NCI-H146 (cell line): Measurements from ENCODE around the gene CBX7.

Experiments used
- DNase-seq: peaks from one replicate; lab custom pipeline; 2025; lab: John Stamatoyannopoulos, UW

CBX7 gene

DNA sequence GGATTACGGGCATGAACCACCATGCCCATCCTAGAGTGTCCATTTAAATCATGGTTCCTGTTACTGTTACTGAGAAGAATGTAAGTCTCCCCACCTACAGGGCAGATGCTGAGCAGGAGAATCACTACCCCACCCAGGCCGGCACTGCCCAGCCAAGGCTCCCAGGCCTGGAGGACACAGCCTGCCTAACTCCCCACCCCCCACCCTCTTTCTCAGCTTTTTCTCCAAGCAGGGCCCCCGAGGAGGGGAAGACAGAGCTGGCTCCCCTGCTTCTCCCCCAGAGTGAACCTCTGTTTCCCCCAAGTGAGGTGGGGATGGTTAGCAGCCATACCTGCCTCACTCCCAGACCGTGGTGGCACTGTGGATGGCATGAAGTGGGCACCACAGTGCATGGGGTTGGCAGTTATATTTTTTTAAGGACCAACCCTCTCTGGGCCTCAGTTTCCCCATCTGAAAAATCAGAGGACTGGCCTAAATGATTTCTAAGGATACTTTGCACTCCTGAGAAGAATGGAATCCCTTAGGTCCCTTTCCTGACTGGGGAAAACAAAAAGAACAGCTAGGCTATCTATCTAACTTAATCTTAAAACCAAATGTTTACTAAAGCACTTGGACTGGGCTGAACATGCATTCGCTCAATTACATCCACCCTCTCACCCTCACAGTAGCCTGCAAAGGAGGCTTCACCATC lies 5.0 kb downstream of the CBX7 start:
- DNase-seq, result no peak

DNA sequence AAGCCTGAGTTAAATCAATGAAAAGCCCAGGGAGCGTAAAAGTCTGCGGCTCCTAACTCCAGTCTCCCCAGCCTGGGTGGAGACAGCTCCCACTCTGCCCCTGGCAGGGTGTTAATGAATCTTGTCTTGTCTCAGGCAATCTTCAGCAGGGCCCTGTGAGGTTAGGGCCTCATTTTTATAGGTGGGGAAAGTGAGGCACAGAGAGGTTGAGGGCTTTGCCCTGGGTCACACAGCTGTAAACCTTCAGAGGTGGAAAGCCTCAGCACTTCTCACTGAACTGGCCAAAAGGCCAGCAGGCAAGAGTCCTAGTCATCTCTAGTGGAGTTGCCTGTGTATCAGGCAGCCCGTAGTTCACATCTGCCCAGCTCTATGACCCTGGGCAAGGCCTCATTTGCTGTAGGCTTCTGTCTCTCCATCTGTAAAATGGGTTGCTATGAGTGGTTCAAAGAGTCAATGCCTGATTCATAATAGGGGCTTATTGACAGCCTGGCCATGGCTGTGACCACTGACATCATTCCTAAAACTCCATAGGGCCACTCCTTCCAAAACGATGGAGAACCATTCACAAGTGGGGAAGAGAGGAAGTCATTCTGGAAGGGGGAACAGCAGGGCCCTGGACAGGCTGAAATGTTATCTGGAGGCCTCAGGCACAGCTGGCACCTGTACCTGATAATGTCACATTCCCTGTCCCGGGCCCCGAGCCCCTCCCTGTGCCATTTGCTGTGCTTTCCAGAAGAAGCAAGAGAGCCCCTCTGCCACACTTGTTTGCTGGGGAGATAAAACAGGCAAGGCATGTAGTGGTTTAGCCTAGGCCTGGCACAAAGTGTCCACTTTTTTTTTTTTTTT lies 6.0 kb downstream of the CBX7 start:
- DNase-seq, result no peak

DNA sequence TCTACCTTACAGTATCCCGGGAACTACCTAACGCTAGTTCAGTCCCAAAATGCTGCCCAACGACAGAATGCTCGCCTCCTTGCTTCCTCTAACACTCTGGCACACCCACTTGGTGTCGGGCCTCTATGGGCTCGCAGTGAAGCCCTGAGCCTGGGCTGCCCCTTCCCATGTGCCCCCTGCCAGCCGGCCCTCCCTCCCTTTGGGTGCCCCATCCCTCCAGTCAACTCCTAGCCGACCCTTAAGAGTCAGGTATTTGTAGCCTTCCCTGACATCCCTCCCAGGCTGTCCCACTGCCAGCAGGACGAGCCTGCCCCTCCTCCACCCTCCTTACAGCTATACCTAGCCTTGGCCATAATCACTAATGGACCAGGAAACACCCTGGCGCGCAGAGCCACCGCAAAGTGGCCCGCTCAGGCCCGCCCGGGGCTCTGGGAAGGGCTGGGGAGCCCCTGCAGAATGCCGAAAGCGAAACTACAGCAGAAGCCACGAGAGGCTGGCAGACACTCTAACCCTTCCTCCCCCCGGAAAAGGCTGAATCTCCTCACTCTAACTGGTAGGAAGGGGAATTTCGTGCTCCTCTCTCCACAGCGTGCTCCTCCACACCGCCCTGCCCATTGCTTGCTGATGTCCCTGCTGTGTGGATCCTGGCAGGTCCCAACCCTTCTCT lies 8.2 kb downstream of the CBX7 start:
- DNase-seq, result peak; percentile 23

DNA sequence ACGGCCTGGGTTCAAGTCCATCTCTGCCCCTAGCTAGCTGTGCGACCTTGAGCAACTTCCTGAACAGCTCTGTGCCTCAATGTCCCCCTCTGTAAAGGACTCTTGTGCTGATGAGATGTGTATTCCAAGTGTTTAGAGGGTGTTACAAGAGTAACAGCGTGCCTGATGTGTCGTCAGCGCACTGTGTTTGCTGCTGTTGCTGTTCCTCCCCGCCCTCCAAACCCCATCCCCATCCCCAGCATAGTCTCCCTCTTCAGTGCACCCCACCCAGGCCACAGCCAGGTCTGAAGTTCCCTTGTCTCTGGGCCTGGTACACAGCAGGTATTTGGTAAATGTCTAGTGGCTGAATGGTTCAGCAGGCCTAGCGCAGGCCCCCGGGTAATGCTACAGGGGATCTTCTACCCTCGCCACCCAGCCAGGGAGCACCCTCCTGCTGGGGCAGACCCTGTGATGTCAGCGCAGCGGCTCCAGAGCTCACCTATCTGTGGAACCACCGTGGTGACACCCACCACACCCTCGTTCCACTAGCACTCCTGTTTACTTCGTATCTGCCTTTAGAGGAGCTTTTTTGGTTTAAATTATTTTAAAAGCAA lies 10.3 kb downstream of the CBX7 start:
- DNase-seq, result no peak

DNA sequence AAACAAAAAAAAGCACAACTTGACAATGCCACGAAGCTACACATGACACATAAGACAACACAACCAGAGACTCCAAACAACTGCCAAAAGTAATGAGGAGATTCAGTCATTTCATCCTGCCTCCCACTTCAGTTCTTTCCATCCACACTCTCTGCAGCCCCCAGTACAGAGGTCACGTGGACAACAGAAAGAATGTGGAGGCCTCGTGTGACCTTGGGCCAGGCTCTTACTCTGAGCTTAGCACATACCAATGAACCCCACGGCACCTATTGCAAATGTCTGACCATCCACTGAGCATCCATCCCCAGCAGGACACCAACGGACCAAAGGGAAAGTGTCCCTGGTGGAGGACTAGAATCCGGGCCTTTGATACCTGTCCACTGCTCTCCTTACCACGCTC lies 12.5 kb downstream of the CBX7 start:
- DNase-seq, result no peak

DNA sequence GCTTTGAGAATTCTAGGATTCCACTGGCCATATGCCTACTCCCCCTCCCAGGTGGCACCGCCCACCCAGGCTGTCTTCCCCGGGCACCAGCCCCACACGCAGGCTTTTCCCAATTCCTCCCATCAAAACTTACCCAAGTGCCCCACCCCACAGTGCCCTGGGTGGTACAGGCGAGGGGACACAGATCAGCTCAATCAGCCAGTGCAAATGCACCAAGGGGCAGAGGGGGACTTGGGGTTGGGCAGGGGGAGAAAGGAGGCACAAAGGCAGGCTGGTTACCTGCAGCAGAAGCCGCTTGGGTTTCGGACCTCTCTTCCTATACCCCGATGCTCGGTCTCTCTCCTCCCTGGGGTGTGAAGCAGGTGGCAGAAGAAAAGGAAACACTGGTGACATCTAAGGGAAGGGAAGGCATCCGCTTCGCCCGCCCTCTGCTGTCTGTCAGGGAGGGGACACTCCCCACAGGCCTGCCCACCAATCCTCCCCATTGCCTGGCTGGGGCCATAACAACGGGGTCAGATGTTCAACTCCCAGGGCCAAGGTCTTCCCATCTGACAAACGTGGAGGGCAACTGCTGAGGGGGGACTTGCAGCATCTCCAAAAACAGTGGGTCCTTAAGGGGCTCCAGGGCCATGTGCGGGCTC lies 14.0 kb downstream of the CBX7 start:
- no peak for DNase-seq

DNA sequence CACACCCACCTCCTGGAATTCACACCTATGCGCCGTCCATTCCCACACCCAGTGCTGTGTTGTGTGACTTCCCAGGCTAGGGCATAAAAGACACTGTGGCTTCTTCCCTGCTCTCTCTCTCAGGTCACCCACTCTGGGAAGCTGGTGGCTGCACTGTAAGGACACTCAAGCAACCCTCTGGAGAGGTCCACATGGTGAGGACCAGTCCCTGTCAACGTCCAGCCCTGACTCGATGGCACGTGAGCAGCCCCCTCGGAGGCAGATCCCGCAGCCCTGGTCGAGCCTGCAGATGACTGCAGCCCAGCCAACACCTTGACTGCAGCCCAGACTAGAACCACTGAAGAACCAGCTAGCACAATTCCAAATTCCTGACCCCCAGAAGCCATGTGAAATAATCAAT lies 16.2 kb downstream of the CBX7 start:
- no peak for DNase-seq

DNA sequence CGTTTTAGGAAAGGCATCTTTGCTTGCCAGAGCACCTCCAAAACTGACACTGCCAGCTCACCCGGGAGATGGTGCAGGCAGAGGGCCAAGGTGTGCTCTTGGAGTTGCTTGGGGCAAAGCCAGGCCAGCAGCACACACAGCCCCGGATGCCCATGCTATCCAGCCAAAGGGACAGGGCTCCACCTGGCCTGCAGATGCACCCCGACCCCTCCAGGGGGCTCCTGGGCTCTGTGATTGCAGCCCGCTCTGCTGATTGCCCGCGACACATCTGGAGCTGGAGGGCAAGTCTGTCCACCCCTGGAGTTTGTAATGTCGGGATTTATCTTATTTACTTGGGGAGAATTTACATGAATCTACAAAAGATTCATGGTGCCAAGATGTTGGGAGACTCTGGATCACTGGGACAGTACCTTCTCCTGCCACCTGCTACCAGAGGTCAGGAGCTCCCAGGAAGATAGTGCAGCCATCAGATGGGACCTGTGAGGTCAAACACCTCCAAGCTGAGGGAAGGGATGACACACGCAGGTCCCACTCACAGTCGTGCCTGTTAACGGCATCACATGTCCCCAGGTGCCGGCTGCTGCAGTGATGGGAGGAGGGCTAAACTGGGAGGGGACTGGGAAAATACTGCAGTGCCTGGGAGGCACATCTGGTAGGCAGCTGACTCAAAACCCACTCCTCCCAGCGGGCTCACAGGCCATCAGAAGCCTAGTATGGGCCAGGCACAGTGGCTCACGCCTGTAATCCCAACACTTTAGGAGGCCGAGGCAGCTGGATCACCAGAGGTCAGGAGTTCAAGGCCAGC lies 17.2 kb downstream of the CBX7 start:
- DNase-seq, result peak; percentile 24

DNA sequence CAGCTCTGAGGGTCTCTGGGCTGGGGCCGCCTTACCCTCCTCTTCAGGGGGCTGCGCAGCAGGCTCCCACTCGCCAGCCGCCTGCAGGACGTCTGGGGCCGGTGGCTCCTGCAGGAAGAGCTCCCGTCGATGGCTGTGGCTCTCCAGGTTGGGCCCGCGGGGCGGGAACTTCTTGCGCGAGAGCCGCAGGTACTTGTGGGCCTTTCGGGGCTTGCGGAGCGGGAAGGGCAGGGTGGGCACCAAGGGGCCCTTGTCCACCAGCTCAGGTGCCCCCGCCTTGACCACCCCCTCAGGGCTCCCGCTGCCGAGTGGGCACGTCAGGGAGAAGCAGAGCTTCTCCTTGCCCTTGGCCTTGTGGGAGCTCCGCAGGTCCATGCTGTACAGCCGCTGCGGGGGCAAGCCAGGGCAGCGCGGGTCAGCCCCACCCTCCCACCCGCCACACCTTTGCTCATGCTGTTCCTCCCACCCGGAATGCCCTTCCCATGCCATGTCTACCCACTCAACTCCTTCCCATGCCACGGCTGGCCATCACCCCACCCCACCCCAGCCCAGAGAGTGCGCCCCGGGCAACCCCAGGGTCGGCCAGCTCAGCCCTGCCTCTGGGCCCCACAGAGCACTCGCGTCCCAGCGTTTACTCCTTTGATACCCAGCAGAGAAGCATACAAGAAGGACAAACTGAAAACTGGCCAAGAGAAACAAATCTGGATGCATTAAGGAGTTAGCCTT lies 18.0 kb downstream of the CBX7 start:
- no peak for DNase-seq

DNA sequence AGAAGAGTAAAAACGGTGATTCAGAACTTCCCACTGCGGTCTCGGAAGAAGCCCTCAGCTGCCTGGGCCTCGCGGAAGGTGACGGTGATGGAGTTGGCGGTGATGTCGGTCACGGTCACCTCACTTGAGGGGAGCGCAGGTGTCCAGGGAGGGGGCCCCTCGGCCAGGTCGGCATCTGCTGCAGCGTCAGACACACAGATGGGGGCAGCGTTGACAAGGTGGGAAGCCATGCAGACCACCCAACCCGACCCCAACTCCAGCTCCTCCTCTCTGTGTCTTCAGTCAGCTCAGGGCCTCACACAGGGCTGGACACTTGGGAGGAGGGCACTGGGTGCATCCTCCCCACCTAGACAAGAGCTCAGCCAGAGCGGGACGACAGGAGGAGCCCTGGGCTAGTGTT lies 18.6 kb downstream of the CBX7 start:
- DNase-seq, result no peak

DNA sequence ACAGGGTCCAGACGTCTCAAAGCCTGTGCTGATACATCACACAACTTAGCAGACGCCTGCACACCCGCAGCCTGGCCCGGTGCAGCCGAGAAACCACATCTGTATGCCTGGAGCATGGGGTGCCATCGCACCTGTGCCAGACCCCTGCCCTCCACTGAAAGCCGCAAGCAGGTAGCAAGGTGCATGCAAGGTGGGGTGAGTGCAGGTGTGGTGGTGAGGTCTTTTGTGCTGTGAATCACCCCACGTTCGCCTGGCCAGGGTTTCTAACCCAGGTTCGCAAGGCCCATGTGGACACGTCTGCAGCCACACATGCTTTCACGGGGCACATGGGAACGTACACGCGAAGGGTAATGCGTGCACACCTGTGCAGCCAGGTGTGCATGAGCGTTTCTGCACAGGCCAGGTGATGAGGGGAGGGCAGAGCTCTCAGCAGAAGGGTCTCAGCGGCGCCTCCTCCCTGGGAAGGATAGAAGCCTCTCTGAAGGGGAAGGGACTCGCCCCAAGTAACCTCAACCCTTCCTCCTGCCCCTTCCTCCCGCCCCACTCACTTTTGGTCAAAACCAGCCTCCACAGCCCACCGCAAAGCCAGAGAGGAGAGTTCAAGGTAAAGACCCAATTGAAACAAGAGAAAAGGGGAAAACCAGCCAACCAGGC lies 19.5 kb downstream of the CBX7 start:
- DNase-seq, result no peak

DNA sequence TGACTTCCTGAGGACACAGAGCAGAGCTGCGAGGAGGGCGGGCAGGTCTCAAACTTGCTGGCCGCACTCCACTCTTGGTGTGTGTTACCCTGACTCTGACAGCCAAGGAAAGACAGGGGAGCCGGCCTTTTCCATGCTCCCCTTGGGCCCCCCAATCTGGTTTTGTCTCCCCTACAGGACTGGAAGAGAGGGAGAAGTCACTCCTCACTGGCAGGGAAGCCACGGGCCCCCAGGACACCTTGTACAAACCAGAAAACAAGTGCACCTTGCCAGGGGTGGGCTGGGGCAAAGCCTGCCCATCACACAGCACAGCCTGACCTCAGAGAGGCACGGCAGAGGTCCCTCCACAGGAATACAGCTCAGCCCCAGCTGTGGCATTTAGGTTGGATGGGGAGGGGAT lies 20.2 kb downstream of the CBX7 start:
- DNase-seq, result no peak

DNA sequence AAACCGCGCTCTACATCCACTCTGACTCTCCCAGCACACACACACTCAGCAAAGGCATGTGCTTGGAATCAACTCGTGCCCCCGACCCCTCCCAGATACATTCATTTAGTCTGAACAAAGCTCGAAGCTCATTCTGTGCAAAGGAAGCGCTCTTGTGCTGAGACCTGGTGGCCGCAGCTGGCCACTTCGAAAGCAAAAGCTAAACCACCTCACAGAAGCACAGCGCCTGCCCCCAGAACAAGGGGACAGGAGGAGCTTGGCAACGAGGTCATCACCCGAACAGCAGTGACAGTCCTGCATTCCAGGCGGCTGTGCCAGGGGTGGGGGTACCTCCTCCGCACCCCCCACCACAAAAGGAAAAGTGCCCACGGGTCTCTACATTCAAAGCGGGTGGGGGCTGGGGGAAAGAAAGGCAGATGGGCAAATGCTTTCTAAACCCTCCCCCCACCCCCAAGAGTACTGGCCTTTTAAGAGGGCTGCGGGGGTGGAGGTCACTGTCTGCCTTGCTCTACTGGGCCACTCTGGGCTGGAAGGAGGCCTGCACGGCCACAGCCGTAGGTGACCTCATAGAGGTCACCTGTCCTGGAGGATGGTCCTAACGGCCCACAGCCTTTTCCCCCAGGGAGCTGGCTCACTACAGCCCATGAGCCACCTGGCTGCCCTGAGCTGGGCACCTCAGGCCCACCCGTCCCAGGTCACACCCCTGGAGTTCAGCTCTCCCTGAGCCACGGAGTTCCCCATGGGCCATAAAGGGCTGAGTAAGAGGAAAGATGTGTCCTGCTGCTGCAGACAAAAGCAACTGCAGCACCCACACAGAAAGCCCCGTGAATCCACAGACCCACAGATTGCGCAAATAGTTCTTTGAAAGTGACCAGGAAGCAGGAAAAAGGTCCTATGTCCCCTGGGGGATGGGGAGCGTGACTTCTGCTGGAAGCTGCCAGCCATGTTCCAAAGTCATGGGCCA lies 21.3 kb downstream of the CBX7 start:
- no peak for DNase-seq

DNA sequence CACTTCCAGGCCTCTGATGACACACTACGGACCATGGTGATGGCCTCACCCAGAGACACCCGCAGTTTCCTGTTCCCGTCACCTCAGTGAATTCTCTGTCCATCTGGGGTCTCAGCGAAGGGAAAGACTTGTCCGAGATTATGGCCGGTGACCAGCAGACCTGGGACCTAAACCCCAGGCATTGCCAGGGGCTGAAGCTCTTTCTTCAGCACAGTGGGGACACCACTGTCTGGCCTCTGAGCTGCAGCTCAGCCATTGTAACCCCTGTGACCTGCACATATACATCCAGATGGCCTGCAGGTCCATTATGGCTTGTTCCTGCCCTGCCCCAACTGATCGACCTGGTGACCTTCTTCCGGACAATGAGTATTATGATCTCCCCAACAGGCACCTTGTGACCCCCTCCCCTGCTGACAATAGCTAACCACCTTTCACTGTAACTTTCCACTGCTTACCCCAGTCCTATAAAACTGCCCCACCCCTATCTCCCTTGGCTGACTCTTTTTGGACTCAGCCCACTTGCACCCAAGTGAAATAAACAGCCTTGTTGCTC lies 22.3 kb downstream of the CBX7 start:
- no peak for DNase-seq

DNA sequence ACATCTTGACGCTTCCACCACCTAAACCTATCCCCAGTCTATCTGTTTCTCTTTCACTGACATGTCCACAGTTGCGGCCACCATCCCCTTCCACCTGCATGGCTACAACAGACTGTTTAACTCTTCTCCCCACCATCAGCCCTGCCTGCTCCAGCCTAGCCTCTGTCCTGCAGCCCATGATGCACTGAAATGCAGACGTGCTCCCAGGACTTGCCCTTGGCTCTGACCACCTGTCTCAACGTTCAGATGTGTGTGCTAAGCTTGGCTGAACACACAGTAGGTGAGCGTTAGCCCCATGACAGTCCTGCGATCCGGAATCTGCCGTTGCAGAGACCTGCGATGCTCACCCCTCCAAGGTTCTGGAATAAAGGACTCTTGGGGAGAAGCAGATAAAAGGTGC lies 22.7 kb downstream of the CBX7 start:
- no peak for DNase-seq

DNA sequence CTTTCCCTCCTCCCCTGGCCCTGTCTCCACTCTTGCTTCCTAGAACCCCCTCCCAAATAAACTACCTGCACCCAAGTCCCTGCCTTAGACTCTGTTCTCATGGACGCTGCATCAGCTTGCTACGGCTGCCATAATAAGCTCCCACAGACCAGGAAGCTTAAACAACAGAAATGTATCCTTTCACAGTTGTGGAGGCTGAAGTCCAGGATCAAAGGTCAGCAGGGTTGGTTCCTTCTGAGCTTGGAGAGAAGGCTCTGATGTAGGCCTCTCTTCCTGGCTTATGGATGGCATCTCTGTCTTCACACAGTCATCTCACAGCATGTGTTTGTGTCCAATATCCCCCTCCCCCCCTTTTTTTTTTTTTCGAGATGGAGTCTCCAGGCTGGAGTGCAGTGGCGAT lies 23.4 kb downstream of the CBX7 start:
- DNase-seq, result no peak

DNA sequence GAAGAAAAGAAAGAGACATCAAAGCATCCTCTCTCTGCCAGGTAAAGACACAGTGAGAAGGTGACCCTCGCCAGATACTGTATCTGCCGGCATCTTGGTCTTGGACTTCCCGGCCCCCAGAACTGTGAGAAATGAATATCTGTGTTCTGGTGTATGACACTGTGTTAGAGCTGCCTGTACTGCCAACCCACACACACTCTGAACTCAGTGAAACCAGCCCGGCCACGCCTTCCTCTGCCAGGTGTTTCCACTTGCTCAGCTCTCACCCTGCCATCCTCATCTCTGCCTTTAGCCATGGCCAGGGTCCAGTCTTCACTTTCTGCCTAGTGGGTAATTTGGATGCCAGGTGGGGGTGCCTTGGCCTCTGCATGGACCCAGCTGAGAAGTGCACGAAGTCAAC lies 24.0 kb downstream of the CBX7 start:
- no peak for DNase-seq

DNA sequence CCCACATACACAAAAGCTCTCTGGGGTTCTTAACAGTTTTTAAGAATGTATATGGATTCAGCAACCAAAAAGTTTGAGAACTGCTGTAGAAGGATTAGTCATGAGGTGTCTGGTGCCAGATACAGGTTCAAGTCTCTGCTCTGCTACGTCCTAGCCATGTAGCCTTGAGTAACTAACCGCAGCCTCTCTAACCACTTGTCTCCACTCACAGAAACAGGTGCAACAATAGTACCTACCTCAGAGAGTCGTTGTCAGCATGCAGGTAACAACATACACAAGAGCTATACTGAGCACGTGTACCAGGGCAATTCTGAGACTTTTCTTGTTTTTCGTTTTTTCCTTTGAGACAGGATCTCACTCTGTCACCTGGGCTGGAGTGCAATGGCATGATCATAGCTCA lies 26.9 kb downstream of the CBX7 start:
- no peak for DNase-seq
